Measurements from ENCODE around the gene ENOX1. TPM values are rescaled to one million over a fixed set of nuclear protein-coding genes. Genes with fewer than 3 reads are reported as not detected.
"Not testable (repeated sequence)": the region's sequence is repeated elsewhere in the genome, so short reads cannot be mapped to it uniquely, and the experiment has no call there.

Gene ENOX1
- total and polyA plus RNA-seq, 7 donors, result 0.23 to 20.2 (median 11.1) TPM

GRCh38 chr13:43353631-43354030 lies 433.1 kb downstream of the ENOX1 start:
- 96 to 98% methylated on average over 4 of the region's 4 CpGs for WGBS, 2 donors
- no peak overlapping the region for H3K27ac ChIP-seq
- peaks cover 0 to 6% (median 0%) of the 10 kb centered on the region in 4 donors for H3K4me1 ChIP-seq
- H3K9me3 ChIP-seq, result no peaks in the 10 kb centered on the region
- no peak for DNase-seq
- intact Hi-C loops (cut with DNase I), result no loop called here
- peaks cover 0 to 21% (median 0%) of the 10 kb centered on the region in 4 donors for H3K36me3 ChIP-seq
- H3K4me3 ChIP-seq, result no peak overlapping the region
- TF ChIP-seq POLR2AphosphoS5 (IDR thresholded peaks at IDR 0.05) (no peak), CTCF (IDR thresholded peaks at IDR 0.05) (no peak), EP300 (IDR thresholded peaks at IDR 0.05) (no peak), POLR2A (IDR thresholded peaks at IDR 0.05) (no peak)
- H3K27me3 ChIP-seq, result no peaks in the 10 kb centered on the region

DNA sequence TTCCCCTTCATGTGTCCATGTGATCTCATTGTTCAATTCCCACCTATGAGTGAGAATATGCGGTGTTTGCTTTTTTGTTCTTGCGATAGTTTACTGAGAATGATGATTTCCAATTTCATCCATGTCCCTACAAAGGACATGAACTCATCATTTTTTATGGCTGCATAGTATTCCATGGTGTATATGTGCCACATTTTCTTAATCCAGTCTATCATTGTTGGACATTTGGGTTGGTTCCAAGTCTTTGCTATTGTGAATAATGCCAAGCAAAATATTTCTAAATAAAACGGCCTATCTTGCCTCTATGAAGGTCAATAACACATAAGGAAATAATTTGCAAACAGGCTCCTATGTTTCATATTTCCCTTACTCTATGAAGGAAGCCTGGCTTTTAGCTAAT lies 435.2 kb downstream of the ENOX1 start:
- H3K27ac ChIP-seq; H3K4me1 ChIP-seq; intact Hi-C loops (cut with DNase I); H3K27me3 ChIP-seq; H3K9me3 ChIP-seq; H3K4me3 ChIP-seq; DNase-seq: not testable (repeated sequence)
- peaks cover 0 to 23% (median 0%) of the 10 kb centered on the region in 4 donors for H3K36me3 ChIP-seq
- 82 to 94% methylated on average over 3 of the region's 3 CpGs for WGBS, 2 donors

DNA sequence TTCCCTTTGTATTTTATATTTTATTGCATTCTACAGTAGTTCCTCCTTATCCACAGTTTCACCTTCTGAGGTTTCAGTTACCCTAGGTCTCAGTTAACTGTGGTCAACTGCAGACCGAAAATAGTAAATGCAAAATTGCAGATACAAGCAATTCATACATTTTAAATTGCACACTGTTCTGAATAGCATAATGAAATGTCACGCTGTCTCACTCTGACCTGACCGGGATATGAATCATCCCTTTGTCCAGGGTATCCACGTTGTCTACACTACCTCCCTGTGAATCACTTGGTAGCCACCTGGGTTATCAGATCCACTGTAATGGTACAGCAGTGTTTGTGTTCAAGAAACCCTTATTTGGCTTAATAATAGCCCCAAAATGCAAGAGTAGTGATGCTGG lies 438.4 kb downstream of the ENOX1 start:
- WGBS, 2 donors, result 67 to 82% methylated on average over 4 of the region's 4 CpGs
- Histone ChIP-seq H3K9me3 (no peaks in the 10 kb centered on the region), H3K4me3 (no peak overlapping the region), H3K27me3 (no peaks in the 10 kb centered on the region), H3K36me3 (peaks cover 0 to 16% (median 0%) of the 10 kb centered on the region in 4 donors), H3K4me1 (no peaks in the 10 kb centered on the region), H3K27ac (no peak overlapping the region)
- intact Hi-C loops (cut with DNase I), result no loop called here
- DNase-seq, result no peak
- TF ChIP-seq EP300 (IDR thresholded peaks at IDR 0.05) (no peak), POLR2AphosphoS5 (IDR thresholded peaks at IDR 0.05) (no peak), POLR2A (IDR thresholded peaks at IDR 0.05) (no peak), CTCF (IDR thresholded peaks at IDR 0.05) (no peak)

- Histone ChIP-seq H3K27me3 (no peaks in the 10 kb centered on the region), H3K36me3 (peaks cover 0 to 16% (median 0%) of the 10 kb centered on the region in 4 donors), H3K9me3 (no peaks in the 10 kb centered on the region), H3K27ac (no peak overlapping the region), H3K4me1 (no peaks in the 10 kb centered on the region), H3K4me3 (no peak overlapping the region)
- intact Hi-C loops (cut with DNase I), result no loop called here
- 91 to 92% methylated on average over 10 of the region's 10 CpGs for WGBS, 2 donors
- DNase-seq, result no peak
- TF ChIP-seq POLR2A (IDR thresholded peaks at IDR 0.05) (no peak), POLR2AphosphoS5 (IDR thresholded peaks at IDR 0.05) (no peak), CTCF (IDR thresholded peaks at IDR 0.05) (no peak), EP300 (IDR thresholded peaks at IDR 0.05) (no peak)
Observed at GRCh38 chr13:43347877-43348276, 438.9 kb downstream of the ENOX1 start.

GRCh38 chr13:43346427-43346826 lies 440.3 kb downstream of the ENOX1 start:
- no peak for TF ChIP-seq POLR2AphosphoS5 (IDR thresholded peaks at IDR 0.05)
- no peak for TF ChIP-seq POLR2A (IDR thresholded peaks at IDR 0.05)
- no peak for TF ChIP-seq CTCF (IDR thresholded peaks at IDR 0.05)
- no peak for TF ChIP-seq EP300 (IDR thresholded peaks at IDR 0.05)
- no peak overlapping the region for H3K4me3 ChIP-seq
- H3K4me1 ChIP-seq, result no peaks in the 10 kb centered on the region
- H3K27me3 ChIP-seq, result no peaks in the 10 kb centered on the region
- WGBS, 2 donors, result 42 to 65% methylated on average over 4 of the region's 4 CpGs
- peaks cover 0 to 16% (median 0%) of the 10 kb centered on the region in 4 donors for H3K36me3 ChIP-seq
- intact Hi-C loops (cut with DNase I), result no loop called here
- no peak overlapping the region for H3K27ac ChIP-seq
- DNase-seq, result no peak
- no peaks in the 10 kb centered on the region for H3K9me3 ChIP-seq
